B cell (primary cell): ENCODE results near the gene TRAF3.

ENCODE experiments used
- EZH2 ChIP-seq: IDR thresholded peaks from 2 replicates; pipeline ENCODE4 v1.6.1; 2012; ENCODE audit warnings: borderline replicate concordance, low read depth, mild to moderate bottlenecking, moderate library complexity, low read length; ENCODE audit not compliant: insufficient read depth, poor library complexity, severe bottlenecking
- TF ChIP-seq, protein P1 (sequence below): fragments of 200-600 bp; IDR thresholded peaks from one replicate; pipeline ENCODE4 v1.8.0; 2022; ENCODE audit warnings: antibody characterized with exemption, mild to moderate bottlenecking

DNA sequence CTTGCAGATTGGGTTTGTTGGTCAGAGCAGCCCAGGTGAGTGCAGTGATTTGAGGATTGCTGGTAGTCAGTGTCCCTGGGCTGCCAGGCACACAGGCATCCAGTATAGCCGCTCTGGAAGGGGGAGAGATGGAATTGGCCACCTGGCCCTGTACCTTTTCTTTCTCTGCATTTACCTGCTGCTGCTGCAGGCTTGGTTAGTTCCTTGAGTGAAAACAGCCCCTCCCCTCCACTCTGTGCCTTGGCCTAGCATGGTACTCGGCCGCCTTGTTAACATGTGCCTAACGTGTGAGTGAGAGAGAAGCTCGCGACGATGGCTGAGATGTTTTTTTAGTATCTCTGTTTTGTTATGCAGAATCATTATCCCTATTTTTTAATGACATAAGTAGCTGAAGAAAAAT lies 95.9 kb downstream of the TRAF3 start:
- TF ChIP-seq, protein P1, sequence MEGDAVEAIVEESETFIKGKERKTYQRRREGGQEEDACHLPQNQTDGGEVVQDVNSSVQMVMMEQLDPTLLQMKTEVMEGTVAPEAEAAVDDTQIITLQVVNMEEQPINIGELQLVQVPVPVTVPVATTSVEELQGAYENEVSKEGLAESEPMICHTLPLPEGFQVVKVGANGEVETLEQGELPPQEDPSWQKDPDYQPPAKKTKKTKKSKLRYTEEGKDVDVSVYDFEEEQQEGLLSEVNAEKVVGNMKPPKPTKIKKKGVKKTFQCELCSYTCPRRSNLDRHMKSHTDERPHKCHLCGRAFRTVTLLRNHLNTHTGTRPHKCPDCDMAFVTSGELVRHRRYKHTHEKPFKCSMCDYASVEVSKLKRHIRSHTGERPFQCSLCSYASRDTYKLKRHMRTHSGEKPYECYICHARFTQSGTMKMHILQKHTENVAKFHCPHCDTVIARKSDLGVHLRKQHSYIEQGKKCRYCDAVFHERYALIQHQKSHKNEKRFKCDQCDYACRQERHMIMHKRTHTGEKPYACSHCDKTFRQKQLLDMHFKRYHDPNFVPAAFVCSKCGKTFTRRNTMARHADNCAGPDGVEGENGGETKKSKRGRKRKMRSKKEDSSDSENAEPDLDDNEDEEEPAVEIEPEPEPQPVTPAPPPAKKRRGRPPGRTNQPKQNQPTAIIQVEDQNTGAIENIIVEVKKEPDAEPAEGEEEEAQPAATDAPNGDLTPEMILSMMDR: no peak
- no peak for TF ChIP-seq EZH2
